Stimulated activated CD8-positive, alpha-beta memory T cell treated with anti-CD3 and anti-CD28 coated beads, Interleukin-7, amount 100 ng/mL, for 24 hours (primary cell): ENCODE measurements around the gene GNLY.

Source experiments
- DNase-seq: peaks from one replicate; pipeline ENCODE4 v3.0.0-alpha.2; 2020; ENCODE audit warnings: low read depth

Gene GNLY

GRCh38 chr2:85728883-85729824 is 35.0 kb downstream of the GNLY start:
- peak; percentile 63 for DNase-seq

- no peak for DNase-seq
Measured at GRCh38 chr2:85729825-85730510, 35.8 kb downstream of the GNLY start.

DNA sequence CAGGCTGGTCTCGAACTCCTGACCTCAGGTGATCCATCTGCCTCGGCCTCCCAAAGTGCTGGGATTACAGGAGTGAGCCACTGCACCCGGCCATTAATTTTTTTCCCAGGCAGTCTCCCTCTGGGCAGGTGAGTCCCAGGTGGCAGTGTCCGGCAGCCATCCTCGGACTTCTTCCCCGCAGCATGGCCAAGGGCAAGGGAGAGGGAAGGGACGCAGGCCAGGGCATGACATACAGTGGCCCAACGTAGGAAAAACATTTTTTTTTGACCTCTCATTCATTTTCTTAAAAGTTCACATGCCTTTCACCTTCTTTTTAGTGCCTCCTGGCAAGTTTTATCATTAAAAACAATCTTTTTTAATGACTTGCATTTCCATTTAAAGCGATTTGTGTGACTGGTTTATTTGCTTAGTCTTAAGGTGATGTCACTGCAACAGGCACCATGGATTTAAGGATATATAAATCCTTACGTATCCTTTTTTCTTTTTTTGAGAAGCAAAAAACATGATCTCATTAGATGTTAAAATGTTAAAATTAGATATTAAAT is 36.6 kb downstream of the GNLY start:
- DNase-seq = no peak

DNA sequence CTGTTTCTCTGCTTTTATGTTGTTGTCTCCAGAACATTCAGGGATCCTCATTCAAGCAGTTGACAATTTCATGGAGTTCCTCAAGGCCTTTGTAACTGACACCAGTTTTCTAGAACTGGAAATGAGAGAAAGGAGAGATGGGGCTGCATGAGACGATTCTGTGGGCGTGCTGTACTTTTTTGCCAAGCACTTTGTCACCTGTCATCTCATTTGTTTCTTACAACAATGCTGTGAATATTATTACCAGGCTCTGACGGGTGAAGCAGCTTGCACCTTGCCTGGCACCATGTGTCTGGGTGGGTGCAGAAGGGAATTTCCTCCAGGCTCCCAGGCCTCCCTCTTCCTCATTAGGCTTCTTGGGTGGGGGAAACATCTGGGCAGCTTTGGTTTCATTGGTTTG is 37.4 kb downstream of the GNLY start:
- no peak for DNase-seq

DNA sequence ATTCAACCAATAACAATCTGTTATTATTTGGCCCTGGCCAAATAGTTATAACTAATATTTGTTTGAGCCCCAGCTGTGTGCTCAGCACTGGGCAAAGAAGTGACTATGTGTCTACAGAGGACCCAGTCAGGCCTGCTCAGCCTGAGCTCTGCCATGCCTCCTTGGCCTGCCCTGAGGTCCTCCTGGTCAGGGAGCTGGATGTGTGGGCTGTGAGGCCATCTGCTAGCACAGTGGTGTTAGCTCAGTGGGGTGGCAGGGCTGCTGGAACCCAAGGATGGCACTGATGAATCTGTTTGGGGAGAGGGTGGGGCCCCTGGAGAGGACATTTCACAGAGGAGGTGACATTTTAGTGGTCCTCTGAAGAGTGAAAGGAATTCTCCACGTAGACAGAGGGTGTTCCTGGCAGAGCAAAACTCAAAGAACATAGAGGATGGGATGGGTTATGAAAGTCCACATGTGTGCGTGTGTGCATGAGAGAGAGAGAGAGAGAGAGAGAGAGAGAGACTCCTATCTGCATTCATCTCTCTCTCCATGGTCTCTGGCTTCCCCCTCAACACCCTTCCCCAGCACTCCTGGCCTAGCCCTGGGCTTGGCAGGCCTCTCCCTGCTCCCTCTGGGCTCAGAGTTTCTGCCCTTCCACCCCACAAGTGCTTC is 38.4 kb downstream of the GNLY start:
- no peak for DNase-seq

DNA sequence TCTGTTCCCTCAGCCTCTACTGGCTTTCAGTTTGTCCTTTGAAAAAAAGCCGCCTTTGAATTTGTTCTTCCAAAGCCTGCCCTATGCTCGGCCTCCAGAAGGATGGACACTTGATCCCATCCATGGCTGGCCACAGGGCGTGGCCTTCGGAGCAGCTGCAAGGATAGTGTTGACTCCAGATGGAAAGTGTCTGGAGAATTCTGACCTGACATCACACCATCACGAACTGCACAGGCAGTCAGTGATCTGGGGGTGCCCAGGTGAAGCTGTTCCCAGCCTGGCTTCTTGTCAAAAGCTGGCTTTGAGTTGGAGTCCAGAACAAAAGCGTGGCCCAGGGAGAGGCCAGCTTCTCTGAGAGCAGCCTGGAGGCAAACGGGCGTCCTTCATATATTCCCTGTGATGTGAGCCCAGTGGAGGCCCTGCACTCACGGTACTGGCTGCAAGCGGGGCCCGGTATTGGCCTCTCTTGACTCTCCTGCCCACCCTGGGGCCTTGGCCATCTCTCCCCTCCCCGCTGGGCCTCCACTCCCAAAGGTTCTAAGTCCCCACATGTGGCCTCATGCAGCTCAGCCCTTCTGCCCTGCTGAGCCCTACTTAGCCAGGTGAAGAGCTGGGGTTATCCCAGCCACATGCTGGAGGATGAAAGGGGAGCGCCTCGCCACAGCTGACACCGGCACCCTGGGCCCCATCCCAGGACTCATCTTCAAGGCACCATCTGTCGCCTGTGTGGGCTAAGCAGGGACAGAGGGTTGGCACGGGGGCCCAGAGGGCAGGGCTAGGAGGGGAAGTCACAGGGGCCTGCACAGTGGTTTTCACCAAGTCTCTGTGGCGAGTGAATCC is 39.2 kb downstream of the GNLY start:
- no peak for DNase-seq

GRCh38 chr2:85734015-85734414 is 39.9 kb downstream of the GNLY start:
- no peak for DNase-seq

DNA sequence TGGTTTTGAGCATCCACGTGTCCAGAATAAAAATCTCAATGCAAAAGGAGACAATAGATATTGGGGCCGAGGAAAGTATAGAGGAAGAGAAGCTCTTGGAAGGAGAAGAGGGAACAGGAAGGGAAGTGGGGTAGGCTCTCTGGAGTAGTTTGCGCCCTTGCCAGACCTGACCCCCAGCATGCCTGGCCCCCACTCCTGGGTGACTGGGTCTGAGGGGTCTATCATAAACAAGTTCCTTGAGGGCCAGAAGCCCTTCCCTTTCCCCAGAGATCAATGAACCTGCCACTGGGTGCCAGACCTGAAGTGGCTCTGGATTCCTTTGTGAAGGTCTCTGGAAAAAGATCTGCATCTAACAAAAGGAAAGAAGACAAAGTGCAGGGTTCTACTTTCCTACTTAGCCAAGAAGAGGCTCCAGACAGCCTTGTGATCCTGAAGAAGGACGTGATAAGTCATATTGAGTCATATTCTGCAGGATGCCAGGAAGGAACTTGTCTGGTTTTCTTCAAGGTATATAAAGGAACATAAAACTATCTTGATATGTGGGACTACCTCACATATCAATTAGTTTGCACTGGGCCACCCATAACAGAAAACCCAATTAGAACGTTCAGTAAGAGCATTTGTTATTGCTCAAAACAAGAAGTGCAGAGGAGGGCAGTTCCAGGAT is 40.9 kb downstream of the GNLY start:
- DNase-seq = no peak

DNA sequence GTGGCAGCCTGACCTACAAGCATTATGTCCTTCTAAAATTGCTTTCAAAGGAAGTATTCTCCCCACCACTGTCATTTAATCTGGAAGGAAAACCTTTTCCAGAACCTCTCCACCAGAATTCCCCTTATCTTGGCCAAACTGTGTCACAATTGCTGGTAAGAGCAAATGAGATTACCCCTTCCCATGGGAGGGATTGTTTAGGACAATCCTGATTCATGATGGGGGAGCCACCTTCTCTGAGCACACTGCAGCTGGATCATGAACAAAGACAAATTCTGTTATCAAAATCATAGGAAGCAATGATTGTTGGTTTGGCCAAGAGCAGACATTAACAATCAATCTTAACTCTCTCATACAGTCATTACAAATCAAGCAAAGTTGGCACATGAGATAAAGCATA is 41.5 kb downstream of the GNLY start:
- no peak for DNase-seq

DNA sequence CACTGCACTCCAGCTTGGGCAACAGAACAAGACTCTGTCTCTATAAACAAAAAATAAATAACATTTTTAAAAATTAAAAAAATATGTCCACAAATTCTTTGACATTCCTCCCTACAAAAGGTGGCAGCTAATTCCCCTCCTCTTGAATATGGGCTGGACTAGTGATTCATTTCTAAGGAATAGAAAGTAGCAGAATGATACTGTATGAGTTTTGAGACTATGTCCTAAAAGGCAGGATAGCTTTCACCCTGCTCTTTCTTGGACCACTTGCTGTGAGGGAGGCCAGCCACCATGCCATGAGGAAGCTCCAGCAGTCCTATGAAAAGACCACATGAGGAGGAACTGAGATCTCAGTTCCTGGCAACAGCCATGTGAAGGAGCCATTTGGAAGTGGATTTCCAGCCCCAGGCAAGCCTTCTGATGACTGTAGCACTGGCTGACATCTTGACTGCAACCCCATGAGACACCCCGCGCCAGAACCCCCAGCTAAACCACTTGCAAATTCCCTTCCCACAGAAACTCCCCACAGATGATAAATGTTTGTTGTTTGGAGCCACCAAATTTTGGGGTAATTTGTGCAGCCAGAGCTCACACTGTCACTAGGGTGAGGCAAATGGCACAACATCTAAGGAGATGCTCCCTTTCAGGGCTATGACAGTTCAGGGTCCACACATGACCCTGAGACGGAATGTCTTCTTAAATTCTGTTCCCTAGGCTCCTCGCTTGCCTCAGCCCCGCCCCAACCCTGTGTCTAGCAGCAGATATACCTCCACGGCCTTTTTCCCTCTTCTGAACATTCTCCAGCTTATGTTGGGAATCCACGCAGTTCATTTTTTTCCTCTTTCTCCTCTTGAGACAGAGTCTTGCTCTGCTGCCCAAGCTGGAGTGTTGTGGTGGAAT is 42.5 kb downstream of the GNLY start:
- DNase-seq = no peak

GRCh38 chr2:85737481-85737880 is 43.3 kb downstream of the GNLY start:
- DNase-seq = no peak

GRCh38 chr2:85737961-85738360 is 43.8 kb downstream of the GNLY start:
- no peak for DNase-seq

- DNase-seq = no peak
Measured at GRCh38 chr2:85740193-85740592, 46.0 kb downstream of the GNLY start.

GRCh38 chr2:85741211-85741832 is 47.2 kb downstream of the GNLY start:
- DNase-seq = no peak

DNA sequence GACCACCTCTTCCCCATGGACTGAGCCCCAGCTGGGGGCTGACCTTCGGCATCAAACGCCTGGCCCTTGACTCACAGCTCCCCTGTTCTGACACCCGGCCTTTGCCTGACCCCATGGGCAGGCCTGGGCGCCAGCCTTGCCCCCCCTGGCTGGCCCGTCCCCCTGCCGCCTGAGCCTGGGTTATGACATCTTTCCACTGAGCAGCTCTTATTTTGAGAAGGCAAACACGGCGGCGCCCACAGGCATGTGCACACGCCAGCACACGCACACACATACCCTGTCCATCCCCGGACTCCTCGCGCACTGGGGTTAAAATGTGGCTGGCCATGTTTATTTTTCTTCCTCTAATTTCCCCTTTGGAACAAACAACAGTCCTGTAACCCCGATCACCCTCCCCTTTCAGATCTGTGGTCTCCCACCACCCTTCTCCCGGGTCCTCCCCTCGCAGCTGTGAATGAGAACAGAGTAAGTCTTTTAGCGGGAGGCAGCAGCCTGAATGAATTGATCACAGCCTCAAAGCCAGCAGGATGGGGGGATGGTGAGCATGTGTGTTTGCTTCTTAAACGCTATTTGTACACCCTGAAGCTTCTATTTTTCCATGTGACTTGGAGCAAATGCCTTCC is 47.8 kb downstream of the GNLY start:
- no peak for DNase-seq

DNA sequence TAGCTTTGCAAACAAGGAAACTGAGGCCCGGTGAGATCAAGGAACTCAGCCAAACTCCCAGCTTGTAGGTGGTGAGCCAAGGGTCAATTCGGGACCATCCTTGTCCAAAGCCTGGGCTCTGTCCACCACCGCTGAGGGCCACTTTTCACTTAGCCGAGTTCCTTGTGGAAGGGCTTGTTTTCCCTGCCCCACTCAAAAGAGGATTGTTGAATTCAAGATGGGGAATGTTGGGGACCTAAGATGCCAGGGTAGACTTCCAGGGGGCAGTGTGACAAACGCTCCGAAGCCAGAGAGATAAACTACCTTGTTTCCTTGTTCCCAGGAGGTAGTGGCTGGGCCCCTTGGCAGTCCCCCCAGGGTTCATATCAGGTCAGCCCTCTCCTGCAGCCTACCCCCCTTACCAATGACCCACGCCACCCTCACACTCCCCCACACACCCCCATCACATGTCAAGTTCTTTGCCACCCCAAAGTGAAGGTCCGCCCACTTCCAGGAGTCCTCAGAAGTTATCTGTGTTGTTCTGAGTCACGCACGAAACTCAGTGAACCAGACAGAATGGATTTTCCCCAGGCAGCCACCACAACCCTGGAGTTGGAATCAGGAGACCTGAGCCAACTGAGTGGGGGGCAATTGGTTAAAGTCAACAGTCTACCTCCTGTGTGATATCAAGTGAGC is 49.3 kb downstream of the GNLY start:
- no peak for DNase-seq

- no peak for DNase-seq
Measured at GRCh38 chr2:85744055-85744454, 49.9 kb downstream of the GNLY start.
